ENCODE results near the gene C2CD2.

C2CD2 gene

DNA sequence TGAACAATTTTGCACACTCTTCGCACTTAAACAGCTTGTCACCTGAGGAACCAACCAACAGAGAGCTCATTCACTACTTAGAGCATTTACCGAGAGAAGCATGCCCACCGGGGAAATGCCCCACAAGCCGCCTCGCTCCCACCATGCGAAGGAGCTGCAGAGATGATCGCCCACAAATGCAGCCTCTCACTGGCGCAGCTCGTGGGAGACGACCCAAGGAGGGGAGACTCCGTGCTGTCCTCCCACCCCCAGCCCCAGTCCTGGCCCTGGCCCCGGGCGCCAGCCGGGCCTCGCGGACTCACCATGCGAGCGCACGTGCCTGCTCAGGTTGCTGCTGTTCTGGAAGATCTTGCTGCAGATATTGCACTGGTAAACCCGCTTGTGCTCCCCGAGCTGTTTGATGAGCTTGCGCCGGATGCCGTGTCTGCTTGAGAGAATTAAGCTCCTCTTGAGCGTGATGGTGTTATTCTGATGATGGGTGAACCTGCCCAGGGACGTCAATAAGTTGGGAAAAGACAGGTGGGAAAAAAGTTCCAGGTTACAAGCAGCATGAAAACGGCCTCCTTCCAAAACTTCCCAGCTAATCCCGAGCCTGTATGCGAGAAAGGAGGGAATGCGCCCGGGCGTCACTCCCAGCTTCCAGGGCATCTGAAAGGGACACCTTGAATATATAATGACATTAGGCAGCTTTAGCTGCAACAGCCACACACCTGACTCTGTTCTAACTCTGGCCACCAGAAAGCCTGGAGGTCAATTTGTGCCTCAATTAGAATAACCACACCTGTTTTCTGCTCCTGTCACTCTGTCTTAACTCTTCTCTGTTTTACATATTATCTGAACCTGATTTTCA lies 117.4 kb downstream of the C2CD2 start:
- DNase-seq: no peak

- DNase-seq: no peak
These were observed 118.1 kb downstream of the C2CD2 start for GRCh38 chr21:41835711-41836154.

All from stimulated activated CD4-positive, alpha-beta T cell treated with anti-CD3 and anti-CD28 coated beads, Interleukin-12 subunit alpha, Interleukin-12 subunit beta, amount 100 ng/mL, for 4 hours (primary cell).